Keratinocyte (primary cell): Measurements from ENCODE around the gene DRICH1. TPM values are rescaled to one million over a fixed set of nuclear protein-coding genes. Genes with fewer than 3 reads are reported as not detected.
"Not testable (repeated sequence)": the region's sequence is repeated elsewhere in the genome, so short reads cannot be mapped to it uniquely, and the experiment has no call there.

Source experiments
- DNase-seq: peaks from one replicate; pipeline ENCODE4 v3.0.0-alpha.2; 2011; ENCODE audit warnings: low read depth, missing footprints, low spot score
- FAIRE-seq: peaks from 2 replicates; lab custom pipeline; 2011; peaks lifted over from hg19 to GRCh38; lab: Jason Lieb, UNC
- H2AFZ ChIP-seq: 2 replicates; pipeline ENCODE4 v1.6.0; 2012; ENCODE audit warnings: low read length, control low read depth, inconsistent platforms; ENCODE audit not compliant: control insufficient read depth
- H3K27ac ChIP-seq: 2 replicates; pipeline ENCODE4 v1.5.1; 2011; ENCODE audit warnings: low read length; ENCODE audit not compliant: control insufficient read depth, insufficient read depth
- H3K27me3 ChIP-seq: 3 replicates; pipeline ENCODE4 v1.6.0; 2011; ENCODE audit warnings: low read length; ENCODE audit not compliant: control insufficient read depth, insufficient read depth; ENCODE audit errors: extremely low read depth
- H3K36me3 ChIP-seq, 2 experiments: 2 replicates in 1 of 2; 3 replicates in 1 of 2; pipeline ENCODE4 v1.5.1; 2011; ENCODE audit warnings: low read length in 2 of 2, mild to moderate bottlenecking in 1 of 2; ENCODE audit not compliant: control insufficient read depth in 2 of 2, insufficient read depth in 2 of 2; ENCODE audit errors: extremely low read depth in 1 of 2
- H3K4me1 ChIP-seq: 3 replicates; pipeline ENCODE4 v1.5.1; 2011; ENCODE audit warnings: low read length; ENCODE audit not compliant: control insufficient read depth, insufficient read depth; ENCODE audit errors: extremely low read depth
- H3K4me2 ChIP-seq: 3 replicates; pipeline ENCODE4 v1.6.0; 2011; ENCODE audit warnings: low read depth, low read length; ENCODE audit not compliant: control insufficient read depth, insufficient read depth; ENCODE audit errors: extremely low read depth
- H3K4me3 ChIP-seq, 3 experiments: fragments of 200-600 bp in 1 of 3; sonication (generic) in 1 of 3; 2 replicates in 2 of 3; 3 replicates in 1 of 3; pipeline ENCODE4 v1.5.1; 2011 to 2016; ENCODE audit warnings: low read length in 3 of 3, mild to moderate bottlenecking in 3 of 3, control low read depth in 2 of 3, inconsistent platforms in 1 of 3, low read depth in 1 of 3, mixed read lengths in 1 of 3, mixed run types in 1 of 3, moderate library complexity in 1 of 3; ENCODE audit not compliant: control insufficient read depth in 2 of 3, insufficient read depth in 2 of 3; ENCODE audit errors: extremely low read depth in 1 of 3
- H3K79me2 ChIP-seq: 2 replicates; pipeline ENCODE4 v1.6.0; 2012; ENCODE audit warnings: low read length; ENCODE audit not compliant: control insufficient read depth, insufficient read depth
- H3K9ac ChIP-seq: 3 replicates; pipeline ENCODE4 v1.6.0; 2011; ENCODE audit warnings: low read length; ENCODE audit not compliant: control insufficient read depth, insufficient read depth; ENCODE audit errors: extremely low read depth
- H3K9me1 ChIP-seq: 3 replicates; pipeline ENCODE4 v1.6.0; 2011; ENCODE audit warnings: low read length; ENCODE audit not compliant: control insufficient read depth, insufficient read depth; ENCODE audit errors: extremely low read depth
- H3K9me3 ChIP-seq: 2 replicates; pipeline ENCODE4 v1.5.1; 2012; ENCODE audit warnings: low read depth, low read length; ENCODE audit not compliant: control insufficient read depth
- H4K20me1 ChIP-seq: 3 replicates; pipeline ENCODE4 v1.6.0; 2011; ENCODE audit warnings: low read length; ENCODE audit not compliant: control insufficient read depth, insufficient read depth; ENCODE audit errors: extremely low read depth
- EZH2 ChIP-seq: IDR thresholded peaks from one replicate; pipeline ENCODE4 v1.6.1; 2012; ENCODE audit warnings: inconsistent platforms, mild to moderate bottlenecking, low read length, moderate library complexity
- dilution Hi-C: fragments of 300-500 bp; cut with MboI; formaldehyde crosslinking; loops from one replicate; pipeline ENCODE4 v1.7.0; 2020; ENCODE audit warnings: low sequenced_read_pairs; ENCODE audit not compliant: extremely low pct_ligation_motif_present
- polyA plus RNA-seq, 5 experiments: library from polyadenylated mRNA; depleted of rRNA in 3 of 5; stranded (reverse) in 3 of 5; stranded (forward) in 1 of 5; unstranded in 1 of 5; fragments of >200 nt; gene quantifications; 1 replicate in 1 of 5; 2 replicates in 3 of 5; 3 replicates in 1 of 5; pipeline versions ENCODE4 v1.2.1 to v1.2.3, GENCODE V29; 2011 to 2012; ENCODE audit warnings: missing spikeins in 2 of 5, low read depth in 1 of 5, low replicate concordance in 1 of 5
- TF ChIP-seq, protein P1 (sequence below), 3 experiments: IDR thresholded peaks in 1 of 3; conservative IDR thresholded peaks in 1 of 3; optimal IDR thresholded peaks in 1 of 3; 2 replicates in 2 of 3; 3 replicates in 1 of 3; pipeline versions ENCODE3 to v1.5.1; 2011; ENCODE audit warnings: low read length in 3 of 3, mild to moderate bottlenecking in 3 of 3, moderate library complexity in 2 of 3, control low read depth in 1 of 3, inconsistent platforms in 1 of 3; ENCODE audit not compliant: insufficient read depth in 2 of 3; ENCODE audit errors: extremely low read depth in 1 of 3

The DRICH1 gene
- polyA plus RNA-seq, 1 donor (not counting 4 experiments of a cell fraction or from before 2014, with no cell fraction given), result 0.12 TPM

DNA sequence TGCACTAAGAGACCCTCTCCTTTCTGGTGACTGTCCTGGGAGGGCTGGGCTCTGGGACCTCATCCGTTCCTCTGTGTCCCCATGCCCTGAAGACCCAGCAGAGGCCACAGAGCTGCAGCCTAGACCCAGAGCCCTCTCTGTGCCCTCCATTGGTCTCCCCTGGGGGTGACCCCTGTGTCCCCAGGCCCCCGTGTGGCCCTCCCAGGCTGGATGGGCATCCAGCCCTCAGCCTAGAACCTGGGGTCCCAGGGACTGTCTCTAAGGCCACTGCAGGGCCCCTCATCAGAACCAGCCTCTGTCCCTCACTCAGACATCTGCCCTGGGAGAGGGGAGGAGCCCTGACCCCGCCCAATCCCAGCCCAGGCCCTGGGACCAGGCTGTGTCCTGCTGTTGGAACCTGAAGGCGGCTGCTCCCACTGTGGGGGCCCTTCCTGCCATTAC is 57.7 kb downstream of the DRICH1 start:
- Histone ChIP-seq H4K20me1 (no peaks in the 10 kb centered on the region), H3K27me3 (no peaks in the 10 kb centered on the region), H3K9ac (no peak overlapping the region), H3K4me2 (no peak overlapping the region), H3K9me1 (no peaks in the 10 kb centered on the region), H3K27ac (no peak overlapping the region), H3K36me3 (no peaks in the 10 kb centered on the region), H3K9me3 (no peaks in the 10 kb centered on the region), H3K4me3 (no peak overlapping the region), H2AFZ (no peak overlapping the region), H3K79me2 (no peaks in the 10 kb centered on the region), H3K4me1 (no peaks in the 10 kb centered on the region)
- DNase-seq, result no peak
- TF ChIP-seq, protein P1, sequence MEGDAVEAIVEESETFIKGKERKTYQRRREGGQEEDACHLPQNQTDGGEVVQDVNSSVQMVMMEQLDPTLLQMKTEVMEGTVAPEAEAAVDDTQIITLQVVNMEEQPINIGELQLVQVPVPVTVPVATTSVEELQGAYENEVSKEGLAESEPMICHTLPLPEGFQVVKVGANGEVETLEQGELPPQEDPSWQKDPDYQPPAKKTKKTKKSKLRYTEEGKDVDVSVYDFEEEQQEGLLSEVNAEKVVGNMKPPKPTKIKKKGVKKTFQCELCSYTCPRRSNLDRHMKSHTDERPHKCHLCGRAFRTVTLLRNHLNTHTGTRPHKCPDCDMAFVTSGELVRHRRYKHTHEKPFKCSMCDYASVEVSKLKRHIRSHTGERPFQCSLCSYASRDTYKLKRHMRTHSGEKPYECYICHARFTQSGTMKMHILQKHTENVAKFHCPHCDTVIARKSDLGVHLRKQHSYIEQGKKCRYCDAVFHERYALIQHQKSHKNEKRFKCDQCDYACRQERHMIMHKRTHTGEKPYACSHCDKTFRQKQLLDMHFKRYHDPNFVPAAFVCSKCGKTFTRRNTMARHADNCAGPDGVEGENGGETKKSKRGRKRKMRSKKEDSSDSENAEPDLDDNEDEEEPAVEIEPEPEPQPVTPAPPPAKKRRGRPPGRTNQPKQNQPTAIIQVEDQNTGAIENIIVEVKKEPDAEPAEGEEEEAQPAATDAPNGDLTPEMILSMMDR (optimal IDR thresholded peaks at IDR 0.05 in 1 of 3, IDR thresholded peaks at IDR 0.05 in 1 of 3, conservative IDR thresholded peaks at IDR 0.05 in 1 of 3; ENCODE audit: extremely low read depth in 1 of 3, insufficient read depth in 2 of 3, low read length in 3 of 3), result no peak
- no peak for TF ChIP-seq EZH2
- FAIRE-seq, result no peak
- dilution Hi-C loops, result no loop called here

DNA sequence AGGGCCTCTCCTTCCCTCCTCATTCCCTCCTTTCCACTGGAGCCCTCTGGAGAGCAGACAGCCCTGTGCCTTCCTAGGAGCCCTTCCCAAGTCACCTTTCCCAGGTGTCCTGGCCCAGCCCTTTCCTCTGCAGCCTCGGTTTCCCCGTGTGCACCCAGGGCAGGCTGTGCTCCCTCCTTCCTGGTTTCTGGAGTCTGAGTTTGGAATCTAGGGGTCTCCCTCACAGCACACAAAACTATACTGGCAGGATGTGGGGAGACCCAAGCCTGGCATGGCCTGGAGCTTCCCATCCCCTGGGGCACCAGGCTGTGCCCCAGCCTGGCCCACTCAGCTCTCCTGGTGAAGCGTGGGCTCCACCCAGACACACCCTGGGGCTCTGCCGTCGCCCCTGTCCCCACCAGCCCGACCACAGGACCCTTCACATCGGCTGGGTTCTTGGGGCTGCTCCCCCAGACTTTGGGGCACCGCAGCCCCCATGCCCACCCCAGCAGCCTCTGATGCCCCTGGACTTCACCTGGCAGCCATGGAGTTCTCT is 58.4 kb downstream of the DRICH1 start:
- H3K9ac ChIP-seq, DNase-seq, H4K20me1 ChIP-seq, H2AFZ ChIP-seq, H3K36me3 ChIP-seq, H3K79me2 ChIP-seq, H3K4me2 ChIP-seq, H3K4me1 ChIP-seq, H3K9me3 ChIP-seq, H3K9me1 ChIP-seq, H3K27me3 ChIP-seq, dilution Hi-C loops, H3K4me3 ChIP-seq, FAIRE-seq, H3K27ac ChIP-seq: not testable (repeated sequence)

GRCh38 chr22:23573106-23573505 is 59.0 kb downstream of the DRICH1 start:
- H3K9ac ChIP-seq, H3K4me3 ChIP-seq, H3K36me3 ChIP-seq, H4K20me1 ChIP-seq, H3K27me3 ChIP-seq, H3K9me3 ChIP-seq, H3K79me2 ChIP-seq, H3K4me1 ChIP-seq, H3K4me2 ChIP-seq, H3K9me1 ChIP-seq, H3K27ac ChIP-seq, dilution Hi-C loops, FAIRE-seq, H2AFZ ChIP-seq, DNase-seq: not testable (repeated sequence)
